ENCODE data around the gene MTCL1. TPM values are rescaled to one million over a fixed set of nuclear protein-coding genes. Genes with fewer than 3 reads are reported as not detected.

MTCL1 gene
- total and polyA plus RNA-seq, 3 experiments from 2014 or later = 1.0 to 1.1 TPM; not detected in 1

DNA sequence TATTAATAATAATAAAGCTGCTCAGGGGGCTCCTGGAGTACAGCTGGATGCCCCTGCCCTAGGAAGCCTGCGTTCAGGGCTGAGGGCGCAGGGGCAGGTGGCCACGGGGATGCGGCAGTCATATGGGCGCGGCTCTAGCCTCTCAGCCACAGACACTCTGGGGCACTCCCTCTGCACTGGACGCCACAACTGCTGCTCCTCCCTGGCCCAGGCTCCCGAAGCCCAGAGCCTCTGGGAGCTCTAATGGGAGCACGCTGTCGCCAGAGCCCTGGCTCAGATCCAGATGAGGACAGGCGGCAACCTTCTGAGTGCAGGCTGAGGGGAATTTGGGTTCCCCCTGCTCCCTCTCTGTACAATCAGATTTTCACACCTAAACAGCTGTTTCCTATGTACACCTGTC is 93.6 kb downstream of the MTCL1 start:
- no peaks in the 10 kb centered on the region for H3K36me3 Mint-ChIP-seq
- CTCF ChIA-PET = no interaction called here
- H3K4me3 Mint-ChIP-seq = no peak overlapping the region
- Histone ChIP-seq H3K9me3 (ENCODE audit: low read length) (no peaks in the 10 kb centered on the region), H3K4me1 (ENCODE audit: insufficient read depth, low read length) (no peaks in the 10 kb centered on the region), H3K4me3 (ENCODE audit: low read length) (no peak overlapping the region), H3K27me3 (ENCODE audit: insufficient read depth, low read length, poor library complexity, severe bottlenecking) (no peaks in the 10 kb centered on the region), H3K36me3 (ENCODE audit: insufficient read depth, low read length) (no peaks in the 10 kb centered on the region), H3K27ac (ENCODE audit: low read depth, low read length) (no peak overlapping the region)
- DNase-seq = no peak
- H3K4me1 Mint-ChIP-seq = peaks cover 3 to 7% (median 4%) of the 10 kb centered on the region in 3 donors
- H3K27me3 Mint-ChIP-seq = peaks cover 0 to 5% of the 10 kb centered on the region in 2 donors
- no peak overlapping the region for H3K27ac Mint-ChIP-seq
- POLR2A ChIA-PET = no interaction called here
- no peaks in the 10 kb centered on the region for H3K9me3 Mint-ChIP-seq

DNA sequence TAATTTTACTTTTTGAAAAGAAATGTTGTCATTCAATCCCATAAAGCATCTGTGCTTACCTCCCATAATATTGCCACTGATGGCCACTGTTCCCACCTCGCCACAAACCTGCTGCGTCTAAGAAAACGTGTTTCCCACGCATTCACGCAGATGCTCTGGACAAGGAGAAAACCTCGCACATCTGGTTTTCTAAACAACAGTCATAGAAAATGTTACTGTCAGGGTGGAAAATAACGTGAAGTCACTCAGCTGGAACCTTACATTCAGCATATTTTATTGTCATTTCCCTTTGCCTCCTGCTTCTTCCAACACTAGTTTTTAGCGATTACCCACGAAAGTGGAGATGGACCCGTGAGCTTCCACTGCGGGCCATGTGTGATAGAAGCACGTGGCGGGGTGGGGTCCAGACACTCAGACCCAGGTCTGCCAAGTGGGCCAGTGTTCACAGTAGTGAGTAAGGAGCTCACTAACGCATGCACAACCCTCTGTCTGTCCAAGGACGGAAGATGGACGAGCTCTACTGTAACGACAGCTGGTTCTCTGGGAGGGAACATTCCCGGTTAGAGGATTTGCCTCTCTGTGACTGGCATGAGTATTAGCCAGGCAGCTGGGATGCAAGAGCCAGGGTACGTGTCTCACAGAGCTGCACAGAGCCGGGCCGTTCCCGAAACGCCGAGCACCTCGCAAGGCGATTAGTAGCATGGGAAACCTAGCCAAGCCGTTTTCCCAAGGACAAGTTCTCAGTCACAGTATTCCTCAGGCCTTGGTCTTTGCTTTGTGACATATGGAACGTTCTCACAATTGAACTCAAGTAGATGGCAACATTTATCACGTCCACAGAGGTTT is 94.5 kb downstream of the MTCL1 start:
- peaks cover 0 to 3% (median 0%) of the 10 kb centered on the region in 3 donors for H3K36me3 Mint-ChIP-seq
- no peak for DNase-seq
- no peaks in the 10 kb centered on the region for H3K9me3 ChIP-seq (ENCODE audit: low read length)
- H3K27ac Mint-ChIP-seq = no peak overlapping the region
- H3K9me3 Mint-ChIP-seq = no peaks in the 10 kb centered on the region
- no peaks in the 10 kb centered on the region for H3K27me3 ChIP-seq (ENCODE audit: insufficient read depth, low read length, poor library complexity, severe bottlenecking)
- H3K27me3 Mint-ChIP-seq = peaks cover 0 to 2% of the 10 kb centered on the region in 2 donors
- H3K27ac ChIP-seq (ENCODE audit: low read depth, low read length) = no peak overlapping the region
- H3K4me1 ChIP-seq (ENCODE audit: insufficient read depth, low read length) = no peaks in the 10 kb centered on the region
- ChIA-PET CTCF (no interaction called here), POLR2A (no interaction called here)
- no peak overlapping the region for H3K4me3 Mint-ChIP-seq
- H3K4me3 ChIP-seq (ENCODE audit: low read length) = no peak overlapping the region
- H3K36me3 ChIP-seq (ENCODE audit: insufficient read depth, low read length) = no peaks in the 10 kb centered on the region
- peaks cover 3 to 7% (median 4%) of the 10 kb centered on the region in 3 donors for H3K4me1 Mint-ChIP-seq

DNA sequence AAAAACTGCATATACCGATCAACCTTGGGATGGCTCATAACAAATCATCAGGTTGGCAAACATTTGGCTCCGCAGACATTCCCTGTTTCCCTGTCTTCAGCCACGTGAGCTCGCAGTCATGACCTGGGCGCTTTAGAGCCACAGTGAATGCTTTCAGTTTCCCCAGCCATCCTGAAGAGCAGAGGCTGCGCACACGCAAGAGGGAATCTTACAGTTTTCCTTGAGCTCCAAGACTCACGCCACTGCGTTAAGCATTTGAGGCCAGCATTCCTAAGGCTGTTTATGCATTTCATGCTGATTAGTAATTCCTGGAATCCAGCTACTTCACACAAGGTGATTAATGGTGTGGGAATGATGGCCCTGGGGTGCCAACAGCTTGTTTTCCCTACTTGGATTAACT is 95.1 kb downstream of the MTCL1 start:
- Histone ChIP-seq H3K27me3 (ENCODE audit: insufficient read depth, low read length, poor library complexity, severe bottlenecking) (no peaks in the 10 kb centered on the region), H3K4me3 (ENCODE audit: low read length) (no peak overlapping the region), H3K27ac (ENCODE audit: low read depth, low read length) (no peak overlapping the region), H3K4me1 (ENCODE audit: insufficient read depth, low read length) (no peaks in the 10 kb centered on the region), H3K9me3 (ENCODE audit: low read length) (no peaks in the 10 kb centered on the region), H3K36me3 (ENCODE audit: insufficient read depth, low read length) (no peaks in the 10 kb centered on the region)
- DNase-seq = no peak
- POLR2A ChIA-PET = no interaction called here
- peaks cover 0 to 1% of the 10 kb centered on the region in 2 donors for H3K27me3 Mint-ChIP-seq
- H3K4me1 Mint-ChIP-seq = peaks cover 3 to 7% (median 4%) of the 10 kb centered on the region in 3 donors
- no peak overlapping the region for H3K27ac Mint-ChIP-seq
- H3K36me3 Mint-ChIP-seq = peaks cover 0 to 3% (median 0%) of the 10 kb centered on the region in 3 donors
- no peaks in the 10 kb centered on the region for H3K9me3 Mint-ChIP-seq
- no peak overlapping the region for H3K4me3 Mint-ChIP-seq
- CTCF ChIA-PET = no interaction called here

DNA sequence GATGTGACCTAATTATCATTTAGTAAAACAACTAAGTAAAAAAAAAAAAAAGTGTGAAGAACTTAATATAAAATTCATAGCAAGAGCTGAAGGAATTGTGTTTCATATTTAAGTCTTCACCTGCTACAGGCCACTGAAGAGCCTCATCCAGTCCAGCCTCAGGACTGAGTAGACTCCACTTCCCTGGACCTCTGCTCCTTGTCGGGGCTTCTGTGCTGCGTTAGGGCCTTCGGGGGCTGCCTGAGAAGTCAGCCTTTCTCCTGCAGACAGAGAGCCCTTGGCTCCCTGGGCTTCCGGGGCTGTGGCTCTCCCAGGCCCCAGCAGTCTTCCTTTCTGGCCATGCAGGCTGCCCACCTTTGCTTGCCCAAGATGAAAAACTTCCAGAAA is 95.5 kb downstream of the MTCL1 start:
- Histone ChIP-seq H3K36me3 (ENCODE audit: insufficient read depth, low read length) (no peaks in the 10 kb centered on the region), H3K4me1 (ENCODE audit: insufficient read depth, low read length) (no peaks in the 10 kb centered on the region), H3K27me3 (ENCODE audit: insufficient read depth, low read length, poor library complexity, severe bottlenecking) (no peaks in the 10 kb centered on the region), H3K9me3 (ENCODE audit: low read length) (no peaks in the 10 kb centered on the region), H3K27ac (ENCODE audit: low read depth, low read length) (no peak overlapping the region), H3K4me3 (ENCODE audit: low read length) (no peak overlapping the region)
- no peaks in the 10 kb centered on the region for H3K9me3 Mint-ChIP-seq
- no peak overlapping the region for H3K4me3 Mint-ChIP-seq
- H3K27me3 Mint-ChIP-seq = peaks cover 0 to 1% of the 10 kb centered on the region in 2 donors
- ChIA-PET POLR2A (no interaction called here), CTCF (no interaction called here)
- no peak for DNase-seq
- H3K4me1 Mint-ChIP-seq = peaks cover 0 to 5% (median 2%) of the 10 kb centered on the region in 3 donors
- peaks cover 0 to 3% (median 0%) of the 10 kb centered on the region in 3 donors for H3K36me3 Mint-ChIP-seq
- H3K27ac Mint-ChIP-seq = no peak overlapping the region

DNA sequence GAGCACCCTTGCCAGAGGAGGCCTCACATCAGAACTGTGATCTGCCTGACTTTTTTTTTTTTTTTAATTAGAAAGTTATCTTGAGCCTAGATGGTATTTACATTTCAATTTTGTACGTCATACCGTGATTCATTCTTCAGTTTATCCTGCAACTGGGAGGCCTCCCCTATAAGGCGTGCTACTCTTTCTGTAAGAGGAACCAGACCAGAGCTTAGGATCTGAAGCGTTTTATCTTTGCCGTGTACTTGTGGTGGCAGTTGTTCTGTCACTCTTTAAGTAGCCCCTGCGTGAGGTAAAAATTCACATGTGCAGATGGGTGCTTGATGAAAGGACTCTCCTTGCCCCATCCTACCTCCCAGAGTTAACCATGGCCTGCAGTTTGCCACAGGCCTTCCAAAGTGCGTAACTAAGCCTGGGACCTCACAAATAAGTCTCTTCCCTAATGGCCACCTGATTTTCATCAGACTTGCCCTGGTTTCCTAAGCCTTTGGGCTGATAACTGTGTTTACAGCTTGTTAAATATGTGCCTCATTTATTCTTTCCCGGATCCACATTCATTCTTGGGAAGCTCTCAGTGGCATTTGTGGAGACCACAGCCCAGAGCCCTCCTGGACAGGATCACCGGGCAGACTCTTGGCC is 96.0 kb downstream of the MTCL1 start:
- Mint-ChIP-seq H3K4me1 (no peaks in the 10 kb centered on the region), H3K36me3 (peaks cover 0 to 3% (median 0%) of the 10 kb centered on the region in 3 donors), H3K27me3 (peaks cover 0 to 1% of the 10 kb centered on the region in 2 donors), H3K4me3 (no peak overlapping the region), H3K27ac (no peak overlapping the region), H3K9me3 (no peaks in the 10 kb centered on the region)
- DNase-seq = no peak
- Histone ChIP-seq H3K36me3 (ENCODE audit: insufficient read depth, low read length) (no peaks in the 10 kb centered on the region), H3K9me3 (ENCODE audit: low read length) (no peaks in the 10 kb centered on the region), H3K27ac (ENCODE audit: low read depth, low read length) (no peak overlapping the region), H3K4me1 (ENCODE audit: insufficient read depth, low read length) (no peaks in the 10 kb centered on the region), H3K27me3 (ENCODE audit: insufficient read depth, low read length, poor library complexity, severe bottlenecking) (no peaks in the 10 kb centered on the region), H3K4me3 (ENCODE audit: low read length) (no peak overlapping the region)
- CTCF ChIA-PET = no interaction called here
- POLR2A ChIA-PET = no interaction called here

DNA sequence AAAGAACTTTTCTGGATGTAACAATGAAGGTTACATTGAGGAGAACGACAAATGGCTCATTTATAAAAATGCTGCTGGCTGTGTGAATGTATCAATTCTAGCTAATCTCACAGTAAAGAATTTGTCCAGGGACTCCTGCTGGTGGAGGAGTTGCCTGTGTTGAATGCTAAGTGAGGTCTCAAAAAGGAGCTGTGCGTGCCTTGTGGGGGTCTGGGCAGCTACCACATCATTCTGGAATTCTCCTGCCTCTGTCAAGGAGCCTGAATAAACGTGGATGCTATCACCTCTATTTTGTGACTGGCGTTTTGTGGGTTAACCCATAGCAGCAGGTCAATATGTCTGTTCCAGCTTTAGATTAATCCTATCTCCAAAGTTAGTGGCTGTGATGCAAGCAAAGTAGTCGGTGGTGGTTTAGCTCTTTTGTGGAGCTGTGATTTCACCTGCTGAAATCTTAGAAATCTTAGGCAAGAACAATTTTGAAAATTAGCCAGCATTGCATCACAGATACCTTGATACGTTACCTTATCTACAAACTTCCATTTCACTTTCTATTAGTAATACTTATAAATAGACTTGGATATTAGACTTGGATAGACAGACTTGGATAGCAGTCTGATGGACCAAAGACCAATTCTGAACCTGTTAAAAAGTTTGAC is 96.8 kb downstream of the MTCL1 start:
- ChIA-PET CTCF (interaction anchor here (1.0 kb wide), 1 partner anchor 12 kb away, joined by 4 read pairs; no protein-coding TSS in a partner anchor), POLR2A (no interaction called here)
- no peak for DNase-seq
- H3K27ac ChIP-seq (ENCODE audit: low read depth, low read length) = no peak overlapping the region
- Mint-ChIP-seq H3K4me1 (peaks cover 2 to 3% (median 3%) of the 10 kb centered on the region in 3 donors), H3K27me3 (no peaks in the 10 kb centered on the region), H3K4me3 (no peak overlapping the region), H3K27ac (no peak overlapping the region), H3K36me3 (peaks cover 0 to 3% (median 0%) of the 10 kb centered on the region in 3 donors), H3K9me3 (no peaks in the 10 kb centered on the region)
- no peak overlapping the region for H3K4me3 ChIP-seq (ENCODE audit: low read length)
- peaks cover 4% of the 10 kb centered on the region for H3K4me1 ChIP-seq (ENCODE audit: insufficient read depth, low read length)
- H3K9me3 ChIP-seq (ENCODE audit: low read length) = no peaks in the 10 kb centered on the region
- H3K27me3 ChIP-seq (ENCODE audit: insufficient read depth, low read length, poor library complexity, severe bottlenecking) = no peaks in the 10 kb centered on the region
- H3K36me3 ChIP-seq (ENCODE audit: insufficient read depth, low read length) = no peaks in the 10 kb centered on the region

DNA sequence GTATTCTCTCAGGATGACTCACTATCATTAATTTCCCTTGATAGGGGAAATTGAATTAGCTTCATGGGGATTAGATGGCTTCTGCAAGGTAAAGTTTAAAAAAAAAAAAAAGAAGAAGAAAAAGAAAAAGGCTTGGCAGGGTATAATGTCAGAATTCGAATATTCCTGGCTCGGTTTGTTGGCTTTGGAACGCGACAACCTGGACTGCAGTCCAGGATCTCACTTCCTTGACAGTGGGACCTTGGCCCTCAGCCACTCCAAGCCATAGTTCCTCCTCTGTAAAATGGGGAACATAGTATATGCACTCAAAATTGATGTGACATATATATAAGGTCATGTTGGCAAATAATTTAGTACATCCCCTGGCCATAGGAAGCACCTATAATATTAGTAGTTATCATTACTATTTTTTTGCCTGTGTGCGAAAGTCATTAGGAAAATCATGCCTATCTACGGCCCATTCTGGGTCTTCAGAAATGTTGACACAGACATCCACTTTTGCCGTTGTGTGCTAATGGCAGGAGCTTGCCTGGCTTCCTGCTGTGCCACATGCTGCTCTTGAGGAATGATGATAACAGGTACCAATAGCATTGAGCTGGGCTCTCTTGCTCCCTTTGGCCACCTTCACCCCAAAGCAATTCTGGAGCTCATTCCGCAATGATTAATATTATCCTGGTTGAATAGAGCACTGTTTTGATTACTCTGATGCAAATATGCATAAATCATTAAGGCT is 97.9 kb downstream of the MTCL1 start:
- Histone ChIP-seq H3K27me3 (ENCODE audit: insufficient read depth, low read length, poor library complexity, severe bottlenecking) (no peaks in the 10 kb centered on the region), H3K9me3 (ENCODE audit: low read length) (no peaks in the 10 kb centered on the region), H3K4me3 (ENCODE audit: low read length) (no peak overlapping the region), H3K36me3 (ENCODE audit: insufficient read depth, low read length) (no peaks in the 10 kb centered on the region), H3K4me1 (ENCODE audit: insufficient read depth, low read length) (peaks cover 9% of the 10 kb centered on the region), H3K27ac (ENCODE audit: low read depth, low read length) (no peak overlapping the region)
- H3K9me3 Mint-ChIP-seq = no peaks in the 10 kb centered on the region
- POLR2A ChIA-PET = no interaction called here
- no peak for DNase-seq
- CTCF ChIA-PET = no interaction called here
- no peak overlapping the region for H3K4me3 Mint-ChIP-seq
- peaks cover 9 to 13% (median 12%) of the 10 kb centered on the region in 3 donors for H3K4me1 Mint-ChIP-seq
- no peaks in the 10 kb centered on the region for H3K27me3 Mint-ChIP-seq
- H3K36me3 Mint-ChIP-seq = peaks cover 0 to 3% (median 0%) of the 10 kb centered on the region in 3 donors
- no peak overlapping the region for H3K27ac Mint-ChIP-seq
